Omental fat pad (tissue), 4 donors: ENCODE measurements around the gene PKM. TPM values are rescaled to one million over a fixed set of nuclear protein-coding genes. Genes with fewer than 3 reads are reported as not detected.
A peak's percentile ranks its signal among the peaks of the same experiment; 100 is the strongest.

Experiments used
- ATAC-seq: fragments of 150-250 bp; one replicate; pipeline ENCODE4 v1.9.1; 2016; ENCODE audit warnings: mild to moderate bottlenecking, moderate library complexity; ENCODE audit not compliant: low FRiP score
- DNase-seq: peaks from one replicate; pipeline ENCODE4 v3.0.0-alpha.2; 2019; ENCODE audit warnings: low spot score
- total RNA-seq, 4 donors: library from RNA; depleted of rRNA; stranded (reverse); fragments of >200 nt; gene quantifications; one replicate each; pipeline ENCODE4 v1.1.0, GENCODE V29; 2016
- TF ChIP-seq, protein P1 (sequence below), 3 donors: fragments of 450-650 bp; IDR thresholded peaks; one replicate each; pipeline ENCODE4 v1.5.1; 2016 to 2017; ENCODE audit warnings: antibody characterized with exemption in 3 of 3, mild to moderate bottlenecking in 3 of 3, moderate library complexity in 2 of 3

Gene PKM
- total RNA-seq, 4 donors from 2014 or later: 200 to 534 (median 205) TPM

DNA sequence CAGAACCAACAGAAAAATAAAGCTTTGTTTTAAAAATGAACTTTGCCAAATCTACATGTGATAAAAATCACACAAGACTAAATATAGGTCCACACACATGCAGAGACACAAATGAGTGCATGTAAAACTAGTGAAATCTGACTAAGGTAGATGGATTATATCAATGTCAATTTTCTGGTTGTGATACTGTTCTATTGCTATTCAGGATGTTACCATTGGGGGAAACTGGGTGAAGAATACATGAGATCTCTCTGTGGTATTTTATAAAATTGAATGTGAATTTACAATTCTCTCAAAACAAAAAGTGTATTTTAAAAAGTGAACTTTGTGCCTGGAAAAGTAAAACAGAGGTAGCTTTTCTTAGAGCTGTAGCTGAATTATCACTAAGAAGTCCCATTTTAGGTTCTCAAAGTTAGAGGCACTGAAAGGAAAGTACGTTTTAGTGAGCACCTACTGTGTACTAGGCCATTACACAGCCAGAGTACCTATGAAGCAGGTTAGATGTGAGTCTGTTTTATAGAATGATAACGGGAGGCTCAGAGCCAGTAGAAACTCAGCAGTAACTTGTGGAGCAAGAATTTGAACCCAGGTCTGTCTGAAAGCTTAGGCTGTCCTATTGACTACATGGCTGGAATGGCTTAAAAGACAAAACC, 41.6 kb downstream of the PKM start:
- TF ChIP-seq, protein P1, sequence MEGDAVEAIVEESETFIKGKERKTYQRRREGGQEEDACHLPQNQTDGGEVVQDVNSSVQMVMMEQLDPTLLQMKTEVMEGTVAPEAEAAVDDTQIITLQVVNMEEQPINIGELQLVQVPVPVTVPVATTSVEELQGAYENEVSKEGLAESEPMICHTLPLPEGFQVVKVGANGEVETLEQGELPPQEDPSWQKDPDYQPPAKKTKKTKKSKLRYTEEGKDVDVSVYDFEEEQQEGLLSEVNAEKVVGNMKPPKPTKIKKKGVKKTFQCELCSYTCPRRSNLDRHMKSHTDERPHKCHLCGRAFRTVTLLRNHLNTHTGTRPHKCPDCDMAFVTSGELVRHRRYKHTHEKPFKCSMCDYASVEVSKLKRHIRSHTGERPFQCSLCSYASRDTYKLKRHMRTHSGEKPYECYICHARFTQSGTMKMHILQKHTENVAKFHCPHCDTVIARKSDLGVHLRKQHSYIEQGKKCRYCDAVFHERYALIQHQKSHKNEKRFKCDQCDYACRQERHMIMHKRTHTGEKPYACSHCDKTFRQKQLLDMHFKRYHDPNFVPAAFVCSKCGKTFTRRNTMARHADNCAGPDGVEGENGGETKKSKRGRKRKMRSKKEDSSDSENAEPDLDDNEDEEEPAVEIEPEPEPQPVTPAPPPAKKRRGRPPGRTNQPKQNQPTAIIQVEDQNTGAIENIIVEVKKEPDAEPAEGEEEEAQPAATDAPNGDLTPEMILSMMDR (IDR thresholded peaks at IDR 0.05): no peak
- ATAC-seq (no peak), DNase-seq (no peak)

DNA sequence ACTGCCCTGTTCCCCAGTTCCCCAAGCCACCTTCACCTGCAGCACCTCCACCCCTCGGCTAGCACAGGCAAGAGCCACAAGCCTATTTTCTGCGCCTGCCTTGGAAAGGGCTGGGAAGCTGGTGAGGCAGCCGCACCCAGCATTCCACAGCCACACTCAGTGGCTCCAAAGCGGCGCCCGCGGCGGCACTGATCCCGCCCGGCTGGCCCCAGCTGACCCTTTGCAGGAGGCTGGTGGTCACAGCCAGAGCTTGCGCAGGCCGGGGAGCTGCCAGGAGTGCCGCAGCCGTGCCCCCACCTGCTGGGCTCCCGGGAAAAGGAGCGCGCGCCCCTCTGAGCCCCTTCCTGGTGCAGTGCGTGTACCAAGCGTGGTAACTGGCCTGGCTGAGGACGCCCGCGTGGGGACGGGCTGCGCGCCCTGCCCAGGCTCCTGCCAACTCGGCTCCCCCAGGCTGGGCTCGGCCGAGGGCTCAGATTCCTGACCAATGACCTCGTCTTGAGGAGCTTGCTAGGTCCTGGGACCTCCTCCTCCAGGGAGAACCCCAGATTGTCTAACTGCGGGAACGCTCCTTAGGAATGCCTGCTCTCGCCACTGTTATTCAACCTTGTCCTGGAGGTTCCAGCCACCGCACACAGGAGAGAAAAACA, 46.7 kb downstream of the PKM start:
- DNase-seq: no peak
- peak; percentile 65 for ATAC-seq
- TF ChIP-seq, protein P1 (IDR thresholded peaks at IDR 0.05): no peak

DNA sequence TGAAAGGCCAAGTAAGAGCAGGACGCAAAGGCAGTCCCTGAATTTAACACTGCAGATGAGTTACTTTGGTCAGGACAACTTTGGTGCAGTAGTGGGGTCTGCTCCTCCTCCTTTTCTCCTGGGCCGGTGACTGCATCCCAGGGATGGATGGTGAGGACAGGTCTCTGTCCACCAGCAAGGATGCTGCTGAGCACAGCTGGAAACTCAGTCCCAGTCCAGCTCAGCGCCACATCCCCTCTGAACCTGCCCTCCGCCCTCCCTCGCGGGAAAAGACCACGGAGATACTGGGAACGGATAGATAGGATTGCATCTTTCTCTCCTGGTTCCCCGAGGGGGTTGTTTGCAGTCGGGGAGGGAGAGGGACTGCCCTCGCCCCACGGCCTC, 47.2 kb downstream of the PKM start:
- peak; percentile 15 for ATAC-seq
- no peak for DNase-seq
- TF ChIP-seq, protein P1 (IDR thresholded peaks at IDR 0.05): no peak

DNA sequence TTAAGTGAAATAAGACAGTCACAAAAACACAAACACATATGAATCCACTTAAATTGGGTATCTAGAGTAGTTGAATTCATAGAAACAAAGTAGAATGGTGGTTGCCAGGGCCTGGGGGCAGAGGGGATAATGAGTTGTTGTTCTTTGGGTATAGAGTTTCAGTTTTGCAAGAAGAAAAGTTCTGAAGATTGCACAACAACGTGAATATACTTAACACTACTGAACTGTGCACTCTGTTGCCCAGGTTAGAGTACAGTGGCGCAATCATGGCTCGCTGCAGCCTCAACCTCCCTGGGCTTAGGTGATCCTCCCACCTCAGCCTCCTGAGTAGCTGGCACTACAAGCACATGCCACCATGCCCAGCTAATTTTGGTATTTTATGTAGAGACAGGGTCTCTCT, 48.3 kb downstream of the PKM start:
- DNase-seq (no peak), ATAC-seq (no peak)
- TF ChIP-seq, protein P1 (IDR thresholded peaks at IDR 0.05): no peak

DNA sequence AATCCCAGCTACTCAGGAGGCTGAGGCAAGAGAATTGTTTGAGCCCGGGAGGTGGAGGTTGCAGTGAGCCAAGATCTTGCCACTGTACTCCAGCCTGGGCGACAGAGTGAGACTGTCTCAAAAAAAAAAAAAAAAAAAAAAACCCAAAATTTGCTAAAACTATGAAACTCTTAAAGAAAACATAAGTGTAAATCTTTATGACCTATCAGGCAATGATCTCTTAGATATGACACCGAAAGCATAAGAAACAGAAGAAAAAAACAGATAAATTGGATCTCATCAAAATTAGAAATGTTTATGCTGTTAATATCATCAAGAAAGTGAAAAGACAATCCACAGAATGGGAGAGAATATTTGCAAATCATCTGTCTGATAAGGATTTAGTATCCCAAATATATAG, 48.7 kb downstream of the PKM start:
- DNase-seq: no peak
- ATAC-seq: no peak
- TF ChIP-seq, protein P1 (IDR thresholded peaks at IDR 0.05): no peak

DNA sequence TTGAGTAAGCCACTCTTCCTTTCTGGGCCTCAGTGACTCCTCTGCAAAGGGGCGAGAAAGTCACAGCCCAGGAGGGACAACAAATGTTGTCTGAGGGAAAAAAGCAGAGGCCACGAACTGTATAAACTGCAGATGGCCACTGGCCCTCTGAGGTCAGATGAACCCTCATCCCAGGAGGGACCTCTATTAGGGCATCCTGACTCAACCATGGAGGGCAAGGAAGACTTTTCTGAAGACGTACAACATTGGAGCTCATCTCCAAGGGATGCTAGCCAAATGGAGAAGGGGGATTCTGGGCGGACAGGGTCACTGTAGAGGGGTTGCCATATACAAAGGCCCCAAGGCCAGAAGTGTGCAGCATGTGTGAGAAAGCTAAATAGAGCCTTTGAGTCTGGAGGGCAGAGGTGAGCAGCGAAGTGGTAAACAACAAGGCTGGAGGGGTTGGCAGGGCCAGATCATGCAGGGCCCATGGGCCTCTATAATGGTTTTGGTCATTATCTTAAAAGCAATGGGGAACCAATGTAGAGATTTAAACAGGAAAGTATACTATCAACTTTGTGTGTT, 50.1 kb downstream of the PKM start:
- DNase-seq (no peak), ATAC-seq (no peak)
- TF ChIP-seq, protein P1 (IDR thresholded peaks at IDR 0.05): no peak
